Measurements from ENCODE around the gene C1QTNF5.

The C1QTNF5 gene

GRCh38 chr11:119378851-119379465 lies 38.3 kb upstream of the C1QTNF5 start:
- Histone ChIP-seq H3K4me3 (IDR thresholded peaks at IDR 0.05; ENCODE audit: insufficient read depth, low read depth, low read length) (no peak overlapping the region), H3K4me1 (ENCODE audit: low read depth, poor library complexity, severe bottlenecking) (peaks cover 3% of the 10 kb centered on the region), H4K20me1 (ENCODE audit: insufficient read depth) (no peaks in the 10 kb centered on the region), H3K79me2 (ENCODE audit: insufficient read depth, low read depth) (no peaks in the 10 kb centered on the region), H3K27me3 (ENCODE audit: insufficient read depth, low read depth) (no peaks in the 10 kb centered on the region), H3K36me3 (ENCODE audit: insufficient read depth) (no peaks in the 10 kb centered on the region), H3K27ac (no peak overlapping the region), H3K9ac (no peak overlapping the region), H2AFZ (ENCODE audit: low read depth) (no peak overlapping the region), H3K4me2 (no peak overlapping the region)
- no peak for TF ChIP-seq CTCF (conservative IDR thresholded peaks at IDR 0.05; ENCODE audit: low read depth, low read length)

- TF ChIP-seq CTCF (conservative IDR thresholded peaks at IDR 0.05; ENCODE audit: low read depth, low read length): no peak
- Histone ChIP-seq H3K27me3 (ENCODE audit: insufficient read depth, low read depth) (no peaks in the 10 kb centered on the region), H4K20me1 (ENCODE audit: insufficient read depth) (no peaks in the 10 kb centered on the region), H2AFZ (ENCODE audit: low read depth) (no peak overlapping the region), H3K9ac (no peak overlapping the region), H3K79me2 (ENCODE audit: insufficient read depth, low read depth) (no peaks in the 10 kb centered on the region), H3K4me2 (no peak overlapping the region), H3K4me3 (IDR thresholded peaks at IDR 0.05; ENCODE audit: insufficient read depth, low read depth, low read length) (no peak overlapping the region), H3K4me1 (ENCODE audit: low read depth, poor library complexity, severe bottlenecking) (peaks cover 3% of the 10 kb centered on the region), H3K27ac (no peak overlapping the region), H3K36me3 (ENCODE audit: insufficient read depth) (no peaks in the 10 kb centered on the region)
These were observed 37.4 kb upstream of the C1QTNF5 start for GRCh38 chr11:119377961-119378667.

- no peak for TF ChIP-seq CTCF (conservative IDR thresholded peaks at IDR 0.05; ENCODE audit: low read depth, low read length)
- no peak overlapping the region for H3K9ac ChIP-seq
- no peaks in the 10 kb centered on the region for H3K79me2 ChIP-seq (ENCODE audit: insufficient read depth, low read depth)
- no peaks in the 10 kb centered on the region for H3K27me3 ChIP-seq (ENCODE audit: insufficient read depth, low read depth)
- no peaks in the 10 kb centered on the region for H4K20me1 ChIP-seq (ENCODE audit: insufficient read depth)
- H3K4me2 ChIP-seq: no peak overlapping the region
- no peaks in the 10 kb centered on the region for H3K36me3 ChIP-seq (ENCODE audit: insufficient read depth)
- no peak overlapping the region for H3K27ac ChIP-seq
- peaks cover 2% of the 10 kb centered on the region for H3K4me1 ChIP-seq (ENCODE audit: low read depth, poor library complexity, severe bottlenecking)
- no peak overlapping the region for H2AFZ ChIP-seq (ENCODE audit: low read depth)
- no peak overlapping the region for H3K4me3 ChIP-seq (IDR thresholded peaks at IDR 0.05; ENCODE audit: insufficient read depth, low read depth, low read length)
These were observed 36.6 kb upstream of the C1QTNF5 start for GRCh38 chr11:119377112-119377901.

GRCh38 chr11:119376197-119376847 lies 35.6 kb upstream of the C1QTNF5 start:
- Histone ChIP-seq H3K9ac (no peak overlapping the region), H3K27me3 (ENCODE audit: insufficient read depth, low read depth) (no peaks in the 10 kb centered on the region), H3K4me3 (IDR thresholded peaks at IDR 0.05; ENCODE audit: insufficient read depth, low read depth, low read length) (no peak overlapping the region), H2AFZ (ENCODE audit: low read depth) (no peak overlapping the region), H4K20me1 (ENCODE audit: insufficient read depth) (no peaks in the 10 kb centered on the region), H3K27ac (no peak overlapping the region), H3K36me3 (ENCODE audit: insufficient read depth) (no peaks in the 10 kb centered on the region), H3K4me2 (no peak overlapping the region), H3K4me1 (ENCODE audit: low read depth, poor library complexity, severe bottlenecking) (no peaks in the 10 kb centered on the region), H3K79me2 (ENCODE audit: insufficient read depth, low read depth) (no peaks in the 10 kb centered on the region)
- TF ChIP-seq CTCF (conservative IDR thresholded peaks at IDR 0.05; ENCODE audit: low read depth, low read length): no peak
